Stimulated activated CD8-positive, alpha-beta memory T cell treated with anti-CD3 and anti-CD28 coated beads, Interleukin-15, amount 100 ng/mL, for 1 hour (primary cell): Measurements from ENCODE around the gene EPS8.
"Not testable (repeated sequence)": the region's sequence is repeated elsewhere in the genome, so short reads cannot be mapped to it uniquely, and the experiment has no call there.

Experiments used
- DNase-seq: peaks from one replicate; pipeline ENCODE4 v3.0.0-alpha.2; 2020; ENCODE audit warnings: low read depth

EPS8 gene

GRCh38 chr12:15797818-15798217 is 8.6 kb upstream of the EPS8 start:
- DNase-seq = no peak

GRCh38 chr12:15796493-15797141 is 7.4 kb upstream of the EPS8 start:
- no peak for DNase-seq

DNA sequence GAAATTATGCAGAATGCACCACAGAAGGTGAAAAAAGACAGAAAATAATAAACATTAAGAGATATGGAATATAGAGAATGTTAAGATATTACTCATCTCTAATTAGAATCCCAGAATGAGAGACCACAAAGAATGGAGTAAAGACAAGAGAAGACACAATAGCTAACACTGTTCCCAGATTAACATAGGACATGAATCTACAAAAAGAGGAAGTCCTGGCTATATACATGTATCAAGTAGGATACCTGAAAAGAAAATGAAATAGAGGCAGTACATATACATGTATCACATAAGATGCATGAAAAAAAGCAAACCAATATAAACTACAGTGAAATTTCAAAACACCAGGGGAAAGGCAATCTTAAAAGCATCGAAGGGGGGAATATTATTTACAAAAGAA is 5.6 kb upstream of the EPS8 start:
- DNase-seq = no peak

- DNase-seq = no peak
Observed at GRCh38 chr12:15794196-15794595, 5.0 kb upstream of the EPS8 start.

DNA sequence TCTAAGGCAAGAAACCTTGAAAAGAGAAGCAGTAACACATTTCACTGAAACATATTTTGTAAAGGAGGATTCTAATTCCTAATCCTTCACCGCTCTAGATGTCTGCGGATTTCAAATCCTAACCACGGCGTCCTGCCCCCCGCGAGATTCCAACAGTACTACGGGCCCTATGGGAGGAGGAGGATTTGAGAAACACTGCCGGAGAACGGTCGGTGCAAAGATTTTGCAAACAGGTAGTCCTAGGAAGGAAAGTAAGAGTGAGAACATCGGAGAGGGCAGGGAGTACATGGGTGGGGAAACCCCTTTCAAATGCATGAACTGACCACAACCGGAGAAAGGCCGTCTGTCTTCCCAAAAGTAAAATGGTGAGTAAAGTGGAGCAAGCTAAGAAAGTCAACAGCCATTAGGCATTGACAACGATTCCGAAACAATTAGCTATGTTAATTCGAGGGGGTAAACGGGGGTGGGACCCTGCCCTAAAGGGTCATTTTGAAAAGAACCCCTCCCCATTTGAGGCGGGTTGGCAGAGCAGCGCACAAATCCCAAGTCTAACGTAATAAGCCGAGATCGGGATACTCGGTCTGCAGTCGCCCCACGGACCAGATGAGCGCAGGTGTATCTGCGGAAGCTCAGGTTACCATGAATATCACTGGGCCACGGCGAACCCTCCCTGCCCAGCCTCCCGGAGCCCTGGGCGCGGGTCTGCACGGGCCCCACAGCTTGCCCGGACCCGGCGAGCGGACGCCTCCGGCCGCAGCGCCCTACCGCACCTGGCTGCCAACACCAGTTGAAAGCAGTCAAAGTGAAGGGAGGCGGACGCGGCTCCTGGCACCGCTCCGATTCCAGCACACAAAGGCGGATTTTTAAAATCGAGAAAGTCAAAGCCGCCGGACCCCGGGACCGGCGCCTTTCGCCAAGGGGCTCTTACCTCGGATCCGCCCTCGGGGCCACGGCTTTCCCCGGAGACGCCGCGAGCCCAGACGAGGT is 662 bp downstream of the EPS8 start:
- no peak for DNase-seq

DNA sequence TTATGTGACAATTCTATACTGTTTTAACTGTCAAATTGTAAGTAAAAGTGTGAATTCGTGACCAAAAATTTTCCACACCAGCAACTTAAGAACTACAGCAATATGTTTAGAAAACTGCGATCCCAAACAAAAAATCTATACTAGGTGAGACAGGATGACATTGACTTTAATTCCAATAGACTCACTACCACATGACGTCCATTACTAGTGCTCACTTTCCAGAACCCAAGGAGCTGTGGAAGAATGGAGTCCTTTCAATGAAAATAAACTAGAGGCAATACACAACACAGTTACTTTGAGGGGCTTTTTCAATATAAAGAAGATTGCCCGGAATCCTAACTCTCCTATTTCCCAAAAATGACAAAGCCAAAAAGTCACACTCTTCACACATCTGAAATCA is 1.4 kb downstream of the EPS8 start:
- DNase-seq = no peak

DNA sequence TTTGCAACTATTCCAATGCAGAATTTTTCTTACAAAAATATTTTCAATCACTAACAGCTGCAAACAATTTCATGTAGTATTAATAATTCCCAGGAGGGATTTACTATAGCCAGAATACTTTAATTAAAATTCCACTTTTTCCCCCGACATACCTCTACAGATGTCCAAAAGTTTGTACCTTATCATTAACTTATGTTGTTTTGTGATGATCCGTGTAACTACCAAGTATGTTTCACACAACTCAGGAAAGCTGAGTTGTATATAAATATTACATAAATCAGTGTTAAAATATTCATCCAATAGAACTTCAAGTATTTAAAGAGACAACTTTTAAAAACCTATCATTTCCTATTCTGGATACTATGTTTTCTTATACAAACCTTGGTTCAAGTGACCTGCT is 2.4 kb downstream of the EPS8 start:
- no peak for DNase-seq

DNA sequence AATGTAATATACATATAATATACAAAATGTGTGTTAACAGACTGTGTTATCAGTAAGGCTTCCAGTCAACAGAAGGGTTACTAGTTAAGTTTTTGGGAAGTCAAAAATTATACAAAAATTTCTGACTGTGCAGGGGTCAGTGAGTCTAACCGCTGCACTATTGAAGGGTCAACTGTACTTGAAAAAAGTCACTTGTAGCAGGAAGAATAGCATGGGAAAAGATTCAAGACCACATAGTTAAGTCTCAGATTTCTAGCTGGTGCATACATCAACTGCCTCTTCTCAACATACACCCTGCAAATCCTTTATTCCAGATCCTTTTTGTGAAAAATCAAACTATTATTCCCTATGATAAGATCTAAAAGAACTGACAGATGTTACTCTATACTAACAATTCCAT is 5.9 kb downstream of the EPS8 start:
- no peak for DNase-seq

DNA sequence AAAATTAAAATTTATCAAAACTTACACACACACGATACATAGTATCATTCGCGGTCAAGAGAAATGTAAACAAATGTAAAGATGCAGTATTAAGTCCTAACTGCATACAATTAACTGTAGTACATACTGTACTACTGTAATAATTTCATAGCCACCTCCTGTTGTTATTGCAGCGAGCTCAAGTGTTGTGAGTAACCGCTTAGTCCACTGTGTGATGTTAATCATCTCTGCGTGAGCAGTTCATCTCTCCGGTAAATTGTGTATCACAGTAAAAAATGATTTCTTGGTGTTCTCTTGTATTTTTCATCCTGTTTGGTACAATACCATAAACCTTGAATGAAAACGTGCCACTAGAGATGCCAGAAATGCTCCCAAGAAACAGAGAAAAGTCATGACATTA is 6.5 kb downstream of the EPS8 start:
- no peak for DNase-seq

- DNase-seq = no peak
Observed at GRCh38 chr12:15779925-15780324, 9.3 kb downstream of the EPS8 start.

DNA sequence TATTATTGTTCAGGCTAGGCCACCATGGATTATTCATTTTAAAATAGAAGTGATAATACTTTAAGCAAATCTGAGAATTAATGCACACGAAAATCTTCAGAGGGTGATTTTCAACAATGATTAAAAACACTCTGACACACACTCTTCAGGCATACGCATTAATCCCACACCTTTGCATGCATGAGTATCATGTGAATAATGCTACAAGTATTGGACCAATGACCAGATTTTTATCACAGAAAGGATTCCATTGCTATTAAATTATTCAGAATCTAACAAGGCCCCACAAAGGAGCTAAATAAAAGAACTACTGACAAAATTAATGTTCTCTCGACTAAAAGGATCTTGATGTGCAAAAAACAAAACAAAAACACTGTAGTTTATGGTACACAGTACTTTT is 11.1 kb downstream of the EPS8 start:
- no peak for DNase-seq

GRCh38 chr12:15777355-15778012 is 11.7 kb downstream of the EPS8 start:
- no peak for DNase-seq

GRCh38 chr12:15776532-15776931 is 12.7 kb downstream of the EPS8 start:
- DNase-seq = no peak

DNA sequence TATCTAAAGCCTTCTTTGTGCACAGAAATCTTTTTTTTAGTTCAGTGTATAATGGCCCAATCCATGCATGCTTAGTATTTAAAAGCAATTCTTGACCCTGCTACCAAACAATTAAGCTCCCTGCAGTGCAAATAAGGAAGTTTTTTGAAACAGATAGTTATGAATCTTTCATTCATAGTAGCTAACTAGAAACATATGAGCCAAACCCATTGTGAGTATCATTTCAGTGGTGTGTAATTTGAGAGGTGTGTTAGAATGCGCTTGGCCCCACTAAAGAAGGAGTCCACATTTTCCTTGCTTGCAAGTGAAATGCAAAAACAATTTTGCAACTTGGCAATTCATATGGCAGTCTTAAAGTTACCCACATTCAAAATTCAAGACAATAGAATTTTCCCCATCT is 14.4 kb downstream of the EPS8 start:
- no peak for DNase-seq

DNA sequence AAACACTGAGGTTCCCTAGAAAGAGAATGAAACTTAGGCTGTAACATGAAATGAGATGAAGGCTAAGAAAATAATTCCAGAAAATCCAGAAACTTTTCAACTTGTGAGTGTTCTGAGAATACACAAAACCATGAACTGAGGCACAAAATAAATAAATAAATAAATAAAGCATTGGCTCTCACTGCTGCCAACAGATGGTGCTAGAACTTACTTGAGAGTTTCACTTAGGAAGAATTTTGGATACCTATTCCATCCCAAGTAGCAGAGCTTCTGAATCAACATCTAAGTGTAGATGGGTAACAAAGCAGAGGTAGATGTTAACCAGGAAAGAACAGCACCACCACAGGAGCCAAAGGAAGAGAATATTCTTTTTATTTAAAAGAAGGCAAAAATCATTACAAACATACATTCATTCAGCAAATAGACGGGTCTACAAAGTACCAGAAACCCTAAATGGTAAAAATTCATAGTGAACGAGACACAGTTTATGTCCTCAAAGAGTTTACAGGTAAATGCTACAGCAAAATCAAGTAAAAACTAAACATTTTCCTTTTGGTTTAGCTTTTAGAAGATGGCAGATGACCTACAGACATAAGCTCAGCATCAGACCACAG is 16.7 kb downstream of the EPS8 start:
- DNase-seq = no peak

DNA sequence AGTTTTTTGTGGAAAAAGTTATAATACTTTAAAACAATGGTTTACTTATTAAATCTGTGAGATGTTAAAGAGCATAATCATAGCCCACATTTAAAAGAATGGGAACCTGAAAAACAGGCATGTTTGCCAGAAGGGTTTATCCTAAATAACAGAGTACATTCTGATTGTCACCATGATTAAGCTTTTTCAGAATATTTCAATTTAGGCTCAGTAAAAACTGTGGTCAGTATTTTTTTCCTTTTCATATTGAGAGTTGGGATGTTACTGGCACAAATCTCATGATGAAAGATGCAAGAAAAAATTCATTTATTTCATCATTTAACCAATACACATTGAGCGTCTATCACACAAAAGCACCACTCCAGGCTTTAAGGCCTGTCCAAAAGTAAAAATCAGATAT is 18.6 kb downstream of the EPS8 start:
- DNase-seq = no peak

DNA sequence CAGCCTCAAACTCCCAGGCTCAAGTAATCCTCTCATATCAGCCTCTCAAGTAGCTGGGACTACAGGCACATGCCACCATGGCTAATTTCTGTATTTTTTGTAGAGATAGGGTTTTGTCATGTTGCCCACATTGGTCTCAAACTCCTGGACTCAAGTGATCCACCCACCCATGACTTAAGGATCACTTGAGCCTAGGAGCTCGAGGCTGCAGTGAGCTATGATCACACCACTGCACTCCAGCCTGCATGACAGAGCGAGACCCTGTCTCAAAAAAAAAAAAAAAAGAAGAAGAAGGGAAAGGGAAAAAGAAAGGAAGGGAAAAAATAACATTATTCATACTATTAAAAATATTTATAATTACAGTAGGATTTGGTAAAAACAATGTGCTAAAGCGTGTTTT is 19.2 kb downstream of the EPS8 start:
- DNase-seq = no peak

- DNase-seq = no peak
Observed at GRCh38 chr12:15769586-15769985, 19.6 kb downstream of the EPS8 start.

GRCh38 chr12:15767301-15767700 is 21.9 kb downstream of the EPS8 start:
- no peak for DNase-seq

GRCh38 chr12:15763328-15763727 is 25.9 kb downstream of the EPS8 start:
- DNase-seq = no peak

- not testable (repeated sequence) for DNase-seq
Observed at GRCh38 chr12:15762162-15762561, 27.0 kb downstream of the EPS8 start.

DNA sequence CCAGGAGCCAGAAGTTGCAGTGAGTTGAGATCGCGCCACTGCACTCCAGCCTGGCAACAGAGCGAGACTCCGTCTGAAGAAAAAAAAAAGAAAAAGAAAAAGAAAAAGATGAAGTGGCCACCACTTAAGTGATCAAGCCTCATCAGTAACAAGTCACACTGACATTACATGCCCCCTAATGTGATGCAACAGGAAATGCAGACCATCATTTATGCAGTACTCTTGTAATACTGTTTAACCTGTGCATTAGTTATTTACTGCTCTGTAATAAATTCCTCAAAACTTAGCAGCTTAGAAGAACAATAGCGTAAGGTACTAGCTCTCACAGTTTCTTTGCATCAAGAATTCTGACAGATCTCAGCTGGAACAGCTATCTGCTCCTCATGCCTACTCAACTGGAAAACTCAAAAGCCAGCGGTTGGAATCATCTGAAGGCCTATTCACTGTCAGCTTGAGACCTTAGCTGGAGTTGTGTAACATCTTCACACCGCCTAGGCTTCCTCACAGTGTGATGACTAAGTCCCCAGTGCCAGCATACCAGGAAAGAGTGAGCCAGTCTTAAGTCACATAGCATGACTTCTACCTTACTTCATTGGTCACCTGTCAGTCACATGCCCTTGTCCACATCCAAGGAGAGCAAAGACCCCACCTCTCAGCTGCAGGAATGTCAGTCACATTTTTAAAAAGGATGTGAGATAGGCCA is 31.5 kb downstream of the EPS8 start:
- no peak for DNase-seq
